WTC11 (cell line): ENCODE data around the gene ABHD13. TPM values are rescaled to one million over a fixed set of nuclear protein-coding genes. Genes with fewer than 3 reads are reported as not detected.

Experiments
- CREM ChIP-seq: sonication (generic); formaldehyde crosslinking; IDR thresholded peaks from 2 replicates; pipeline ENCODE4 v1.8.1; 2022; ENCODE audit warnings: mild to moderate bottlenecking, missing genetic modification reagents, moderate library complexity
- EMX1 ChIP-seq: fragments of 250-450 bp; sonication (Bioruptor Pico); IDR thresholded peaks from 2 replicates; pipeline ENCODE4 v1.8.0; 2021; ENCODE audit warnings: mild to moderate bottlenecking
- ETV6 ChIP-seq: sonication (generic); formaldehyde crosslinking; IDR thresholded peaks from 2 replicates; pipeline ENCODE4 v1.8.1; 2022; ENCODE audit warnings: mild to moderate bottlenecking, missing genetic modification reagents
- FOXP1 ChIP-seq: sonication (generic); formaldehyde crosslinking; IDR thresholded peaks from 2 replicates; pipeline ENCODE4 v1.8.0; 2022; ENCODE audit warnings: missing genetic modification reagents, mild to moderate bottlenecking, moderate library complexity, borderline replicate concordance
- HMGA2 ChIP-seq: fragments of 250-450 bp; sonication (Bioruptor Pico); IDR thresholded peaks from 2 replicates; pipeline ENCODE4 v1.4.0; 2021; ENCODE audit warnings: mild to moderate bottlenecking, moderate library complexity
- JAZF1 ChIP-seq: fragments of 250-450 bp; sonication (Bioruptor Pico); IDR thresholded peaks from 2 replicates; pipeline ENCODE4 v1.9.0; 2021; ENCODE audit warnings: moderate library complexity, mild to moderate bottlenecking, inconsistent platforms
- MXD4 ChIP-seq: fragments of 250-450 bp; sonication (Bioruptor Pico); IDR thresholded peaks from 2 replicates; pipeline ENCODE4 v1.8.0; 2021; ENCODE audit warnings: mild to moderate bottlenecking, moderate library complexity, borderline replicate concordance
- RELA ChIP-seq: sonication (generic); formaldehyde crosslinking; IDR thresholded peaks from 2 replicates; pipeline ENCODE4 v1.8.1; 2022; ENCODE audit warnings: missing genetic modification reagents, mild to moderate bottlenecking, borderline replicate concordance
- TP53 ChIP-seq: sonication (generic); formaldehyde crosslinking; IDR thresholded peaks from 2 replicates; pipeline ENCODE4 v1.8.1; 2023; ENCODE audit warnings: mild to moderate bottlenecking, missing genetic modification reagents
- ZBTB21 ChIP-seq: sonication (generic); formaldehyde crosslinking; IDR thresholded peaks from 2 replicates; pipeline ENCODE4 v1.8.1; 2023; ENCODE audit warnings: mild to moderate bottlenecking, missing genetic modification reagents, borderline replicate concordance
- ZNF219 ChIP-seq: sonication (generic); formaldehyde crosslinking; IDR thresholded peaks from 2 replicates; pipeline ENCODE4 v1.8.0; 2023; ENCODE audit warnings: missing genetic modification reagents, mild to moderate bottlenecking, borderline replicate concordance
- ZNF263 ChIP-seq: sonication (generic); formaldehyde crosslinking; IDR thresholded peaks from 2 replicates; pipeline ENCODE4 v1.8.1; 2022; ENCODE audit warnings: low read depth, mild to moderate bottlenecking, moderate library complexity, missing genetic modification reagents
- ZNF671 ChIP-seq: fragments of 250-450 bp; sonication (Bioruptor Pico); IDR thresholded peaks from 2 replicates; pipeline ENCODE4 v1.8.0; 2021; ENCODE audit warnings: mild to moderate bottlenecking
- total RNA-seq: library from RNA; stranded (reverse); gene quantifications from 3 replicates; pipeline ENCODE4 v1.2.3, GENCODE V29; 2021
- TF ChIP-seq, protein P1 (sequence below): fragments of 250-450 bp; sonication (Bioruptor Pico); IDR thresholded peaks from 2 replicates; pipeline ENCODE4 v1.9.0; 2021; ENCODE audit warnings: mild to moderate bottlenecking
- TF ChIP-seq, protein P2 (sequence below): fragments of 250-450 bp; sonication (Bioruptor Pico); conservative IDR thresholded peaks from 2 replicates; pipeline ENCODE4 v1.9.0; 2021; ENCODE audit warnings: mild to moderate bottlenecking
- TF ChIP-seq, protein P3 (sequence below): sonication (generic); formaldehyde crosslinking; IDR thresholded peaks from 2 replicates; pipeline ENCODE4 v1.8.0; 2022; ENCODE audit warnings: missing genetic modification reagents
- TF ChIP-seq, protein P4 (sequence below): sonication (generic); formaldehyde crosslinking; IDR thresholded peaks from 2 replicates; pipeline ENCODE4 v1.8.0; 2022; ENCODE audit warnings: mild to moderate bottlenecking, missing genetic modification reagents
- TF ChIP-seq, protein P5 (sequence below): sonication (generic); formaldehyde crosslinking; conservative IDR thresholded peaks from 2 replicates; pipeline ENCODE4 v1.8.1; 2022; ENCODE audit warnings: mild to moderate bottlenecking, missing genetic modification reagents
- TF ChIP-seq, protein P6 (sequence below): fragments of 250-450 bp; sonication (Bioruptor Pico); IDR thresholded peaks from 2 replicates; pipeline ENCODE4 v2.1.2; 2022; ENCODE audit warnings: mild to moderate bottlenecking, moderate library complexity
- TF ChIP-seq, protein P7 (sequence below): sonication (generic); formaldehyde crosslinking; IDR thresholded peaks from 2 replicates; pipeline ENCODE4 v1.8.0; 2022; ENCODE audit warnings: mild to moderate bottlenecking, missing genetic modification reagents
- TF ChIP-seq, protein P8 (sequence below): fragments of 250-450 bp; sonication (Bioruptor Pico); IDR thresholded peaks from 2 replicates; pipeline ENCODE4 v1.9.0; 2021; ENCODE audit warnings: mild to moderate bottlenecking
- TF ChIP-seq, protein P9 (sequence below): sonication (generic); formaldehyde crosslinking; IDR thresholded peaks from 2 replicates; pipeline ENCODE4 v1.8.1; 2023; ENCODE audit warnings: mild to moderate bottlenecking, missing genetic modification reagents

Gene ABHD13
- total RNA-seq, 1 experiment from 2014 or later = 5.4 TPM

DNA sequence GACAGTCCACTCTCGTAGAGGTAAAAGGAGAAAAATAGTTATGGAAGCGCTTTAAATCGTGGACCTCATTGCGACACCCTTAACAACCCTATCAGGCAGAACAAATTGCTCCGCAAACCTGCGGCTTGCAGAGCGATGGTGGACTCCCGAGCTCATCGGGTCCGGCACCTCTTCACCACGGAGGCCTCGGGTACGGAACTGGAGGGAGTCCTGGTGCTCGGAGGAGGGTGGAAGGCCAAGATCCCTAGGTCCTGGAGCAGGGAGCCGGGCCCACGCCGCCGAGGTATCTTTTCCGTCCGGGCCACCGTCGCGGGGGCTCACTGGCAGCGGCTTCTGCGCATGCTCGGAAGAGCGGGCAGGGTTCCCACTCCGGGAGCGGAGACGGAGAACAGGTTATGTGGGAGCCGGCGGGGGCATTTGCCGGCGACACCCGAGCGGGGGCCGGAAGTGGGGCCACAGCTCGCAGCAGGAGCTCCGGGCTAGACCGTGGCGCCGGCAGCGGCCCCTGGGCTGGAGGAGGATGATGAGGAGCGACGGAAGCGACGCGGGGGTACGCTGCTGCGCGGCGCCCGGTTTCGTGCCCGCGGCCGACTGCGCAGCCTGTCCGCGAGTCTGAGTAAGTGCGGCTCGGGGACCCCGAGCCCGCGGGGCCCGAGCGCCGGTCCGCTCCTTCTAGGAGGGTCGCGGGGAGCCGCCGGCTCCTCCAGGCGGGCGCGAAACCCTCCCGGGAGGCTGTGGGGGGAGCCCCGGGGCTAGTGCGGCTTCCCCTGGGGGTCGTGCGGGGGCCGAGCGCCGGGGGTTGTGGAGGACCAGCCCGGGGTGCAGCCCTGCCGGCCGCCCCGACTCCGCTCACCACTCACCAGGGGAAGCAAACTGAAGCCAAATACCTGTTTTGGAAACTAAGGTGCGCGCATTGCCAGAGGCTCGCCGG is at the start of gene ABHD13 (continued):
- TF ChIP-seq ZNF671 (CRISPR knock-in tag) (no peak), ETV6 (CRISPR knock-in tag) (peak; percentile 94), TP53 (CRISPR knock-in tag) (no peak), EMX1 (CRISPR knock-in tag) (no peak), ZNF263 (no peak), ZBTB21 (CRISPR knock-in tag) (no peak; the same call in 1 of the 2 replicates), ZNF219 (CRISPR knock-in tag) (peak; percentile 19; the same call in 1 of the 2 replicates), MXD4 (no peak), FOXP1 (CRISPR knock-in tag) (peak; percentile 59), CREM (CRISPR knock-in tag) (0 out of 2 replicates have a peak, but pooled peaks have one; percentile 48), JAZF1 (CRISPR knock-in tag) (no peak), HMGA2 (CRISPR knock-in tag) (no peak), RELA (CRISPR knock-in tag) (no peak)
- TF ChIP-seq, protein P1, sequence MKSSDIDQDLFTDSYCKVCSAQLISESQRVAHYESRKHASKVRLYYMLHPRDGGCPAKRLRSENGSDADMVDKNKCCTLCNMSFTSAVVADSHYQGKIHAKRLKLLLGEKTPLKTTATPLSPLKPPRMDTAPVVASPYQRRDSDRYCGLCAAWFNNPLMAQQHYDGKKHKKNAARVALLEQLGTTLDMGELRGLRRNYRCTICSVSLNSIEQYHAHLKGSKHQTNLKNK (CRISPR knock-in tag) = no peak
- TF ChIP-seq, protein P2, sequence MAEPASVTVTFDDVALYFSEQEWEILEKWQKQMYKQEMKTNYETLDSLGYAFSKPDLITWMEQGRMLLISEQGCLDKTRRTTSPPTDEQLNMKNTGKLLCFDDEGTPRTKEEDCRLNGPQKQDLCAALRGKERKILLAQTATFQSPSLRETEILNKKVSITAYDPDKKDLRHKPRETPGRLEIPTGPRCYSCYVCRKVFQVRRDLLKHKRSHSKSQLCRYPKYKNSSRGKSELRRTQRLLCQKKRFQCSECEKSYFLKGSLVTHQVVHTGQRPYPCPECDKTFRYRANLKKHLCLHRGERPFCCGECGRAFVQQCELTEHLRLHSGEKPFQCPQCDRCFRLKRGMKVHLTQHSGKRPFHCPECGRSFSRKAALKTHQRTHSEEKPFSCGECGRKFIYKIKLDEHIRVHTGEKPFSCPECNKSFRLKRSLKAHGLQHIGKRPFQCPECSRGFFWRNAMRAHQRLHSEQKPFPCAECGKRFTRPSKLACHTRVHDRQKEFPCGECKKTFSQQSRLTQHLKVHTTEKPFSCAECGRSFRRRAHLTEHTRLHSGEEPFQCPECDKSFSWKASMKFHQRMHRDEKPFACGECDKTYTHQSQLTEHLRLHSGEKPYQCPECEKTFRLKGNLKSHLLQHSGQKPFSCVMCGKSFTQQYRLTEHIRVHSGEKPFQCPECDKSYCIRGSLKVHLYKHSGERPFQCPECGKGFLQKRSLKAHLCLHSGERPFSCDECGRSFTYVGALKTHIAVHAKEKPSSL (CRISPR knock-in tag) = no peak
- TF ChIP-seq, protein P3, sequence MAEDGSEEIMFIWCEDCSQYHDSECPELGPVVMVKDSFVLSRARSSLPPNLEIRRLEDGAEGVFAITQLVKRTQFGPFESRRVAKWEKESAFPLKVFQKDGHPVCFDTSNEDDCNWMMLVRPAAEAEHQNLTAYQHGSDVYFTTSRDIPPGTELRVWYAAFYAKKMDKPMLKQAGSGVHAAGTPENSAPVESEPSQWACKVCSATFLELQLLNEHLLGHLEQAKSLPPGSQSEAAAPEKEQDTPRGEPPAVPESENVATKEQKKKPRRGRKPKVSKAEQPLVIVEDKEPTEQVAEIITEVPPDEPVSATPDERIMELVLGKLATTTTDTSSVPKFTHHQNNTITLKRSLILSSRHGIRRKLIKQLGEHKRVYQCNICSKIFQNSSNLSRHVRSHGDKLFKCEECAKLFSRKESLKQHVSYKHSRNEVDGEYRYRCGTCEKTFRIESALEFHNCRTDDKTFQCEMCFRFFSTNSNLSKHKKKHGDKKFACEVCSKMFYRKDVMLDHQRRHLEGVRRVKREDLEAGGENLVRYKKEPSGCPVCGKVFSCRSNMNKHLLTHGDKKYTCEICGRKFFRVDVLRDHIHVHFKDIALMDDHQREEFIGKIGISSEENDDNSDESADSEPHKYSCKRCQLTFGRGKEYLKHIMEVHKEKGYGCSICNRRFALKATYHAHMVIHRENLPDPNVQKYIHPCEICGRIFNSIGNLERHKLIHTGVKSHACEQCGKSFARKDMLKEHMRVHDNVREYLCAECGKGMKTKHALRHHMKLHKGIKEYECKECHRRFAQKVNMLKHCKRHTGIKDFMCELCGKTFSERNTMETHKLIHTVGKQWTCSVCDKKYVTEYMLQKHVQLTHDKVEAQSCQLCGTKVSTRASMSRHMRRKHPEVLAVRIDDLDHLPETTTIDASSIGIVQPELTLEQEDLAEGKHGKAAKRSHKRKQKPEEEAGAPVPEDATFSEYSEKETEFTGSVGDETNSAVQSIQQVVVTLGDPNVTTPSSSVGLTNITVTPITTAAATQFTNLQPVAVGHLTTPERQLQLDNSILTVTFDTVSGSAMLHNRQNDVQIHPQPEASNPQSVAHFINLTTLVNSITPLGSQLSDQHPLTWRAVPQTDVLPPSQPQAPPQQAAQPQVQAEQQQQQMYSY (CRISPR knock-in tag) = 0 out of 2 replicates have a peak, but pooled peaks have one; percentile 18
- TF ChIP-seq, protein P4, sequence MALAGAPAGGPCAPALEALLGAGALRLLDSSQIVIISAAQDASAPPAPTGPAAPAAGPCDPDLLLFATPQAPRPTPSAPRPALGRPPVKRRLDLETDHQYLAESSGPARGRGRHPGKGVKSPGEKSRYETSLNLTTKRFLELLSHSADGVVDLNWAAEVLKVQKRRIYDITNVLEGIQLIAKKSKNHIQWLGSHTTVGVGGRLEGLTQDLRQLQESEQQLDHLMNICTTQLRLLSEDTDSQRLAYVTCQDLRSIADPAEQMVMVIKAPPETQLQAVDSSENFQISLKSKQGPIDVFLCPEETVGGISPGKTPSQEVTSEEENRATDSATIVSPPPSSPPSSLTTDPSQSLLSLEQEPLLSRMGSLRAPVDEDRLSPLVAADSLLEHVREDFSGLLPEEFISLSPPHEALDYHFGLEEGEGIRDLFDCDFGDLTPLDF (CRISPR knock-in tag) = peak; percentile 67; the same call in 1 of the 2 replicates
- TF ChIP-seq, protein P5, sequence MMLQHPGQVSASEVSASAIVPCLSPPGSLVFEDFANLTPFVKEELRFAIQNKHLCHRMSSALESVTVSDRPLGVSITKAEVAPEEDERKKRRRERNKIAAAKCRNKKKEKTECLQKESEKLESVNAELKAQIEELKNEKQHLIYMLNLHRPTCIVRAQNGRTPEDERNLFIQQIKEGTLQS (CRISPR knock-in tag) = no peak
- TF ChIP-seq, protein P6, sequence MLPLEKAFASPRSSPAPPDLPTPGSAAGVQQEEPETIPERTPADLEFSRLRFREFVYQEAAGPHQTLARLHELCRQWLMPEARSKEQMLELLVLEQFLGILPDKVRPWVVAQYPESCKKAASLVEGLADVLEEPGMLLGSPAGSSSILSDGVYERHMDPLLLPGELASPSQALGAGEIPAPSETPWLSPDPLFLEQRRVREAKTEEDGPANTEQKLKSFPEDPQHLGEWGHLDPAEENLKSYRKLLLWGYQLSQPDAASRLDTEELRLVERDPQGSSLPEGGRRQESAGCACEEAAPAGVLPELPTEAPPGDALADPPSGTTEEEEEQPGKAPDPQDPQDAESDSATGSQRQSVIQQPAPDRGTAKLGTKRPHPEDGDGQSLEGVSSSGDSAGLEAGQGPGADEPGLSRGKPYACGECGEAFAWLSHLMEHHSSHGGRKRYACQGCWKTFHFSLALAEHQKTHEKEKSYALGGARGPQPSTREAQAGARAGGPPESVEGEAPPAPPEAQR = no peak
- TF ChIP-seq, protein P7, sequence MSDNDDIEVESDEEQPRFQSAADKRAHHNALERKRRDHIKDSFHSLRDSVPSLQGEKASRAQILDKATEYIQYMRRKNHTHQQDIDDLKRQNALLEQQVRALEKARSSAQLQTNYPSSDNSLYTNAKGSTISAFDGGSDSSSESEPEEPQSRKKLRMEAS (CRISPR knock-in tag) = peak; percentile 44; the same call in 1 of the 2 replicates
- TF ChIP-seq, protein P8, sequence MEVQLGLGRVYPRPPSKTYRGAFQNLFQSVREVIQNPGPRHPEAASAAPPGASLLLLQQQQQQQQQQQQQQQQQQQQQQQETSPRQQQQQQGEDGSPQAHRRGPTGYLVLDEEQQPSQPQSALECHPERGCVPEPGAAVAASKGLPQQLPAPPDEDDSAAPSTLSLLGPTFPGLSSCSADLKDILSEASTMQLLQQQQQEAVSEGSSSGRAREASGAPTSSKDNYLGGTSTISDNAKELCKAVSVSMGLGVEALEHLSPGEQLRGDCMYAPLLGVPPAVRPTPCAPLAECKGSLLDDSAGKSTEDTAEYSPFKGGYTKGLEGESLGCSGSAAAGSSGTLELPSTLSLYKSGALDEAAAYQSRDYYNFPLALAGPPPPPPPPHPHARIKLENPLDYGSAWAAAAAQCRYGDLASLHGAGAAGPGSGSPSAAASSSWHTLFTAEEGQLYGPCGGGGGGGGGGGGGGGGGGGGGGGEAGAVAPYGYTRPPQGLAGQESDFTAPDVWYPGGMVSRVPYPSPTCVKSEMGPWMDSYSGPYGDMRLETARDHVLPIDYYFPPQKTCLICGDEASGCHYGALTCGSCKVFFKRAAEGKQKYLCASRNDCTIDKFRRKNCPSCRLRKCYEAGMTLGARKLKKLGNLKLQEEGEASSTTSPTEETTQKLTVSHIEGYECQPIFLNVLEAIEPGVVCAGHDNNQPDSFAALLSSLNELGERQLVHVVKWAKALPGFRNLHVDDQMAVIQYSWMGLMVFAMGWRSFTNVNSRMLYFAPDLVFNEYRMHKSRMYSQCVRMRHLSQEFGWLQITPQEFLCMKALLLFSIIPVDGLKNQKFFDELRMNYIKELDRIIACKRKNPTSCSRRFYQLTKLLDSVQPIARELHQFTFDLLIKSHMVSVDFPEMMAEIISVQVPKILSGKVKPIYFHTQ (CRISPR knock-in tag) = no peak
- TF ChIP-seq, protein P9, sequence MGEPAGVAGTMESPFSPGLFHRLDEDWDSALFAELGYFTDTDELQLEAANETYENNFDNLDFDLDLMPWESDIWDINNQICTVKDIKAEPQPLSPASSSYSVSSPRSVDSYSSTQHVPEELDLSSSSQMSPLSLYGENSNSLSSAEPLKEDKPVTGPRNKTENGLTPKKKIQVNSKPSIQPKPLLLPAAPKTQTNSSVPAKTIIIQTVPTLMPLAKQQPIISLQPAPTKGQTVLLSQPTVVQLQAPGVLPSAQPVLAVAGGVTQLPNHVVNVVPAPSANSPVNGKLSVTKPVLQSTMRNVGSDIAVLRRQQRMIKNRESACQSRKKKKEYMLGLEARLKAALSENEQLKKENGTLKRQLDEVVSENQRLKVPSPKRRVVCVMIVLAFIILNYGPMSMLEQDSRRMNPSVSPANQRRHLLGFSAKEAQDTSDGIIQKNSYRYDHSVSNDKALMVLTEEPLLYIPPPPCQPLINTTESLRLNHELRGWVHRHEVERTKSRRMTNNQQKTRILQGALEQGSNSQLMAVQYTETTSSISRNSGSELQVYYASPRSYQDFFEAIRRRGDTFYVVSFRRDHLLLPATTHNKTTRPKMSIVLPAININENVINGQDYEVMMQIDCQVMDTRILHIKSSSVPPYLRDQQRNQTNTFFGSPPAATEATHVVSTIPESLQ = no peak
